GM21529 (cell line): ENCODE data around the gene PARD3B.

Experiments used
- ATAC-seq: cut with Tn5 transposase; IDR thresholded peaks from one replicate; pipeline ENCODE4 v1.9.1; 2021; ENCODE audit not compliant: unreplicated experiment

PARD3B gene

GRCh38 chr2:204931562-204931961 lies 386.3 kb downstream of the PARD3B start:
- ATAC-seq: no peak

- ATAC-seq: no peak
Measured at GRCh38 chr2:204933735-204934374, 388.6 kb downstream of the PARD3B start.

GRCh38 chr2:204944927-204945326 lies 399.7 kb downstream of the PARD3B start:
- ATAC-seq: no peak

- no peak for ATAC-seq
Measured at GRCh38 chr2:204945376-204945775, 400.1 kb downstream of the PARD3B start.

GRCh38 chr2:204946892-204947291 lies 401.6 kb downstream of the PARD3B start:
- no peak for ATAC-seq

- ATAC-seq: no peak
Measured at GRCh38 chr2:204947405-204947804, 402.1 kb downstream of the PARD3B start.

- no peak for ATAC-seq
Measured at GRCh38 chr2:204948024-204948763, 402.9 kb downstream of the PARD3B start.

- no peak for ATAC-seq
Measured at GRCh38 chr2:204948822-204949221, 403.5 kb downstream of the PARD3B start.

GRCh38 chr2:204950695-204951346 lies 405.5 kb downstream of the PARD3B start:
- ATAC-seq: no peak

- no peak for ATAC-seq
Measured at GRCh38 chr2:204958371-204958770, 413.1 kb downstream of the PARD3B start.

GRCh38 chr2:204964414-204964813 lies 419.1 kb downstream of the PARD3B start:
- ATAC-seq: no peak

GRCh38 chr2:204966245-204966644 lies 421.0 kb downstream of the PARD3B start:
- ATAC-seq: no peak

GRCh38 chr2:204967199-204967960 lies 422.1 kb downstream of the PARD3B start:
- ATAC-seq: no peak

GRCh38 chr2:204971206-204971907 lies 426.1 kb downstream of the PARD3B start:
- no peak for ATAC-seq

GRCh38 chr2:204972161-204972560 lies 426.9 kb downstream of the PARD3B start:
- ATAC-seq: no peak

- ATAC-seq: no peak
Measured at GRCh38 chr2:204972606-204973336, 427.5 kb downstream of the PARD3B start.

- ATAC-seq: no peak
Measured at GRCh38 chr2:204973616-204974015, 428.3 kb downstream of the PARD3B start.

- ATAC-seq: no peak
Measured at GRCh38 chr2:204974487-204974886, 429.2 kb downstream of the PARD3B start.

GRCh38 chr2:204977914-204978313 lies 432.6 kb downstream of the PARD3B start:
- no peak for ATAC-seq

- no peak for ATAC-seq
Measured at GRCh38 chr2:204982303-204982702, 437.0 kb downstream of the PARD3B start.
